ENCODE results near the gene CDON.
"Not testable (repeated sequence)": the region's sequence is repeated elsewhere in the genome, so short reads cannot be mapped to it uniquely, and the experiment has no call there.

Gene CDON

DNA sequence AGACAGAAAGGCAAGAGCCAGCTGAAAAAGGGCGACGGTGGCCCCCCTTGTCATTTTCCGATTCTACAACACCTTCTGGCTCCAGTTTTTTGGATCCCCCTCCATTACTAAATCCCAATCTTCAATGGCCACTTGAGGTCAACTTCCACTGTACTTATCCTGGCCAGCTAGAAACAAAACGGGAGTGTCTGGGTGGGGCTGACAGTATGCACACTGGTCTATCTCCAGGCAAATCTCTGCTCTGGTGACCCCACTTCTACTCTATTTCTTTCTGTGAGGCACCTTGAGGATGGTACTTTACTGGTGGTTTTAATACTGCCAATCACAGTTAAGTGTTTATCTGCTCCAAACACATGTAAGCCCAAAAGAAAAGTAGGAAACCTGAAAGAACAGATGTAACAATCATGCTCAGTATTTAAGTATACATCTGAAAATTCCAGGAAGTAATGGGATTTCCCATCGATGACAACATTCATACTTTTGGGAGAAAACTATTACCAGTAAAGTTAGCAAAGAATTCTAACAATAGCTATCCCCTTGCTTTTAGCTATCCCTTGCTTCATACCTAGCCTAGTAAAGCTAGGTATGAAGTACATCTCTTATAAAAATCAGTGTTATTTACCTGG, 16.0 kb downstream of the CDON start:
- no peak for DNase-seq

DNA sequence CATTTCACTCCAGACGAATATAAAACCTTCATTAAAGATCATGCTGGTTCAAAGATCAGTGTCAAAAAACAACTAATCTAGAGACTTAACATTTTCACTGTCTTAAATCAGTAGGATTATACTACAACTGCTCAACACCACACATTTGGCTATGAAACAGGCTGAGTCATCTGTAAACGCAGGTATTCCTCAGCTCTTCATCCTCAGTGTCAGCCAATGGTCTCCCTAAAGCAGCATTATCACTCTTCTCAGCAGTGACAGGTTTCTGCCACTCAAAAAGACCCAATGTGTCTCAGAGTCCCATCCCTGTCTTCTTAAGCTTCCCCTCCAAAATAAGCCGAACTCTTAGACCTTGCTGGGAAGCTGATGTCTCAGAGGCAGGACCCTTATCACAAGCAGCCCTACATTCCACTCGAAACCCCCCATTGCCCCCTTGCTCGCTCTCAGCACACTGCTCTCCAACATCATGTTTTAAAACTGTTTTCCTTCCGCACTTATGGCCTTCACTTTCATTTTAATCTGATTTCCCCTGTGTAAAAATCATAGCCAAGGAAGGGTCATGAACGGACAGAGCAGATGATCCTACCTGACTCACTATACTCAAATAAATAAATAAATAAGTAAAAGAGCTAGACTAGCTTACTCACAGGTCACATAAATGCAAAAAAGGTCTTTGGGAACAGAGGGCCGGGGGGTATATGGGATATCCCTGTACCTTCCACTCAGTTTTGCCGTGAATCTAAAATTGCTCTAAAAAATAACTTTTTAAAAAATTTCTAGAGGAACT, 23.0 kb downstream of the CDON start:
- no peak for DNase-seq

GRCh38 chr11:126035718-126036117, 26.9 kb downstream of the CDON start:
- no peak for DNase-seq

DNA sequence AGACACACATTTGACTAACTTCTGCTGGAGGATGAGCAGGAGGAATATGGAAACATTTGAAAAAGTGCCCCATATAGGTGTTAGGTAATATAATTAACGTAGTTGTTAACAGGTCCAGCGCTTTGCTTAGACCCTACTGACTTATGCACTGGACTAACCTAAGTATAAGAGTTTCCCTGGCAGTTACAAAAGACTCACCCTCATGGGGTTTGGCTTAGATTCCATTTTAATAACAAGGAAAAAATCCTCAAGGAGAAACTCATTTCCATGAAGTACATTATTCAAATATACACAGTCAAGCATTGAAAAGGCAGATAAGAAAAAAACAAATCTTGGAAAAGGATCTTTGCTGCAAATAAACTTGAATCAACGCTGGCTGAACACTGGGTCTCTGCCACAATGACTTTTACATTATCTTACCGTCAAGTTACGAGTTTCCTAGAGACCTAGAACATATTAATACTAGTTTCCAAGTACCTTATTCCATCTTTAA, 27.7 kb downstream of the CDON start:
- DNase-seq = no peak

DNA sequence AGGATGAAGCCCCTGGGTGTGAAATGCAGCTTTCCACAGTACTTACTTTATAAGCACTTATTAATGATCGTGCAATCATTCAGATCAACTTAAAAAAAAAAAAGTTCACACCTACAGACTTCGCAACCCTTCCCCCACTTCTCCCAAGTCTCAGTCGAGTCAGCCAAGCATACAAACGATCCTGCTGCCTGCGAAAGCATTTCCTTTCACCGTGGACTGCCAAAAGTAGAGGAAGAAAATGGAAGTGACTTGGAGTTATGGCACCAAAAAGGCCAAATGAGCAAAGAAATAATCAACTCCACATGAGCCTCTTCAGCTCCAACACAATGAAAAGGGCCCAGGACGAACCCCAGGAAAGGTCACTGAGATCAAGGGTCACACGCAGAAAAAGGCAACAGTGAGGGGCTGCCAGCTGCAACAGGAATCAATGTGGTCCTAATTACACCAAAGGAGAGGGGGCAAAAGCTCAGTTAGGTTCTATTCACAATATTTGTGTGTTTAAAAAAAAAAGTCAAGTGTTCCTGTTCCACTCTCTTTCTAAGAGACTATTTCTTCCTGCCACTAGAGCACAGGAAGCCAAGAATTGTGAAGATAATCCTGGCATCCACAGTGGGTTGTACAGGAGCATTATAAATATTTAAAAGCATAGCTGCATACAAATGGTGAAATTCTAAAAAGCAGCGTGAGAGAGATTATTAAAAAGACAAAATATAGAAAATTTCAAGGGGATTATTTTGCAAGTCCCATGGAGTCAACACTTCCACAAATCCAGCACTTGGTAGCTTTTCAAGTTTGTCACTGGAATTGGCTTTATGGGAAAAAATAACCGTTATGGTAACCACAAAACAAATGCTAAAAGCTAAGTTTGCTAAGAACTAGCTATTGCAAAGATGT, 28.4 kb downstream of the CDON start:
- DNase-seq = no peak

GRCh38 chr11:126032375-126032774, 30.3 kb downstream of the CDON start:
- no peak for DNase-seq

- DNase-seq = no peak
Measured at GRCh38 chr11:126029805-126030204, 32.9 kb downstream of the CDON start.

GRCh38 chr11:126029237-126029636, 33.4 kb downstream of the CDON start:
- no peak for DNase-seq

DNA sequence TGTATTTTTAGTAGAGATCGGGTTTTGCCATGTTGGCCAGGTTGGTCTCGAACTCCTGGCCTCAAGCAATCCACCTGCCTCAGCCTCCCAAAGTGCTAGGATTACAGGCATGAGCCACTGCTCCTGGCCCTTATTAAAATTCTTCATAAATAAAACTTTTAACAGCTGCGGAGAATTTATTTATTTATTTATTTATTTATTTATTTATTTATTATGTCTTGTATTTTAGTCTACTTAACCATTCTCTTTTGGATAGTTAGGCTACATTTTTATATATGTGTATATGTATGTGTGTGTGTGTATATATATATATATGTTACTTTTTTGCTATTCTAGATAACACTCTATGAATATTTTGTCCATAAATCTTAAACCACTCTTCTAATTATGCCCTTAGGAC, 34.1 kb downstream of the CDON start:
- not testable (repeated sequence) for DNase-seq

- no peak for DNase-seq
Measured at GRCh38 chr11:126026579-126026978, 36.1 kb downstream of the CDON start.

GRCh38 chr11:126025822-126026221, 36.8 kb downstream of the CDON start:
- no peak for DNase-seq

DNA sequence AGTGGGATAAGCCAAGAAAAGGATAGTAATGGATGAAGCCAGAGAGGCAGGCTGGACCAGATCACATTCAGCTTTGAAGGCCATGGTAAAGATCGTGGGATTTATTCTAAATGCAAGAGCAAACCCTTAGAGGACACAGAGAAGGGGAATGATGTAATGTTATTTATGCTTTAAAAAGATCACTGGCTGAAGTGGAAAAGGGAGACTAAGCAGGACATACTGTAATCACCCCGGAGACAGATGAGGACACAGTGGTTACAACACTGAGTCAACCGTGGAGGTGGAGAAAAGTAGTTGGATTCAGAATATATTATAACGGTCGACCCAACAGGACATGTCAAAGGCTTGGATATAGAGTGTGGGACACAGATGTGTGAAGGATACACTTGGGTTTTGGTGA, 38.5 kb downstream of the CDON start:
- no peak for DNase-seq

DNA sequence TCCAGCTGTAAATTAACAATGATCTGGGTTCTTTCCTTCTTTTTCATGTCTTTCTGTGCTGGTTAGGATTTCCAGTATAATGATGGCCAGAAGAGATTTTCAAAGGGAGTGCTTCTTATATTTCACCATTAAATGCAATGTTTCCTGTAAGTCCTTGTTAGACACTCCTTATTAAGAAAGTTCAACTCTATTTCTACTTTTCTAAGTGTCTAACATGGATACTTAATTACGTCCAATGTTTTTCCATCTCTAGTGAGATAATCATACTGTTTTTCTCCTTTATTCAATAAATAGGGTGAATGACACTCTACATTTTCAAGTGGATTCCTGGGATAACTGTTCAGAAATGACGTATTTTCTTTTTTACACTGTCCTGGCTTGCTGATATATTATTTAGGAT, 49.8 kb downstream of the CDON start:
- no peak for DNase-seq

GRCh38 chr11:126011754-126012153, 50.9 kb downstream of the CDON start:
- no peak for DNase-seq

DNA sequence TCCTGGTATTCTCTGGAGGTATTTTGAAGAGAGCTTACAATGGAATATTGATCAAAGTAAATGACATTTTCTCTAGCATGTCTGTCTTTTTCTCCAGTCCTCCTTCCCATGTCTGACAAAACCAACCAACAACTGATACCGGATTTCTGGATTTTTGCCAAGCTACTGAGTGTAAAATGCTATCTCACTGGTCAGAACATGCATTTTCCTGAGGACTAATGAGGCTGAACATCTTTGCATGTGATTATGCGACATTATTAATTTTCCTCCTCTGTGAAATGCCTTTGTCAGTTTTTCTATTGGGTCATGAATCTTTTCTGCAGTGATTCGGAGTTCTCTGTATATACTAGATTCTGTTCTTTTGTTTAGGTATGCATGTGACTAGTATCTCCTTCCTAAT, 51.4 kb downstream of the CDON start:
- DNase-seq = peak; percentile 34

DNA sequence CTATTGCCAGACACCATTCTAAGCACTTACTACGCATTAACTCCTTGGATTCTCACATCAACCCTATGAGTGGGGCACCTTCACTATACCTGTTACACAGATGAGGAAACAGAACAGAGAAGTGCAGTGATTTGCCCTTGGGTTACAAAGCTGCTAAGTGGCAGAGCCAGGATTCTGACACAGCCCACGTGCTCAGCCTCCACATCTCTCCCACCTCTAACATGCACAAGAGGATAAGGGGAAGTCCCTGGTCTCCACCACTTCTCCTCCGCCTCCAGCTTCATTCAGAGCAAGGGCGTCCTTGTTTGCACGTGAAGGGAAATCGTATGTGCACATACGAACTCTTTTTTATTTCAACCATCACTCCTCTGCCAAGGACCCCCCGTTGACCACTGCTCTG, 53.7 kb downstream of the CDON start:
- no peak for DNase-seq

DNA sequence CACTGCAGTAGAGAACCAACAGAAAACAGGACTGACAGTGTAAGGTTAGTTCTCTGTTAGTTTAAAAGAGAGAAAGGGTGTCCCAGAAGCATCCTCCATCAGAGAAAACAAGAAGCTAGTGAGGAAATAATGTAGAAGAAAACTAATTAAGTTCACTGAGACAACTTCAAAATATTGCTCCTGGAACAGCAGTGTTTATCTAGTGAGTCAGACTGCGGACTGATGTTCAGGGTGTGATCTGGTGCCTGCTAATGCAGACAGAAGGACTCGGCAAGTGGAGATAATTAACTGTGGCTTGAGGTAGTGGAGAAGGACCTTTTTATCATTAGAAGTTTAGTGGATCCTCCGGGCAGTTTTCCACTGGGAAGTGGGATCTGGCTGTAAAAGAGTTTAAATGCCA, 55.4 kb downstream of the CDON start:
- DNase-seq = peak; percentile 51

DNA sequence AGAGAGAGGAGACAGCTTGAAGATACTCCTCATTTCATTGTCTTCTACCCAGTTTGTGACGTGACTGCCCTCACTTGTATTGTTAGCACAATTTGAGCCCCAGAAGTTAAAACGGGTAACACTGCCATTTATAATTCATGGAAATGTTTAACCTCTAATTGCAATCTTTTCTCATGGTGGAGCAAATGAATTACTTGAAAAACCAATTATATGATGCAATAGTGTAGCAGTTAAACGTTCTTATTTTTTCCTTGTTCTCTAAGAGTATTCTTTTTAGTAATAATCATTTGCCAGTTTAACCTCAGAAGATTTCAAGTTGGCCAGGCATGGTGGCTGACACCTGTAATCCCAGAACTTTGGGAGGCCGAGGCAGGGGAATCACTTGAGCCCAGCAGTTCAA, 56.6 kb downstream of the CDON start:
- no peak for DNase-seq

DNA sequence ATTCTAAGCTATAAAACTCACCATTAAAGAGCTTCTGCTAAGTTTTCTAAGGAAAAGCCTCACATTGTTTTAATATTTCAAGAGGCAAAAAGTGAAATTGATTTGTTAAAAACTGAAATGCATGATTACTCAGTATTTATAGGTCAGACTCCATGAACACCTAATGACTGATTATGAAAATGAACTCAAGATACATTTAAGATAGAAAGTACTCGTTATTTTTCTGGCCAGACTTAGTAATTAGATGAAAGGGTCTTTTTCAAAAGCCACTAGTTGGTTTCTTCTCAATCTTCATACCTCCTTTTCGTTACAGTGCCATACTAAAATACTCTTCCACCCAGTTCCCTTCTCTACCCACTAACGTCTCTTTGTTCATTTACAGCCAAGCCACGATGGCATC, 60.5 kb downstream of the CDON start:
- no peak for DNase-seq

DNA sequence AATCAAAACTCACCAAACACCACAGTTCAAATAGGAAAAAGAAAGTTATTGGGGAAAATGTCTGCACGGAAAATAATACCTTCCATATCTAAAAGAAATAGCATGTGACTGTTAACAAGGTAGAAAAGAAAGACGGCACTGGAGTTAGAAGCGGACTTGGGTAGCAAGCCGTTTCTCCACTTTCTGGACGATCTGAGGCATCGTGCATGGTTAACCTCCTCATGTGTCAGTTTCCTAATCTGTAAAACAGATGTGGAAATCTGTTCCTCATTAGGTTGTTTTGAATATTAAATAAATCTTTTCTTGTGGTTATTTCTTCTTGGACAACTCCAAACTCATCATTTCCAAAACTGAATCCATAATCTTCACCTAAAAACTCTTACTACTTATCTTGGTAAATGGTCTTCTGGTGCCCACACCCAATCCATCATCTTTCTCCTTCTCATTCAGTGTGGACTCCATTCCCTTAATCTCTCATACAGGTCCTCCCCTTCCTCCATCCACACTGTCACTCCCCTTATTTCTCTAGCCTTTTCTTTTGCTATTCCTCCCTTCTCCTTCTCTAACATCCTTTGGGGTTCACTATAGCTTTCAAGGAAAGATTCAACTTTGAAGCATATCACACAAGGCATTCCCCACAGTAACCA, 63.3 kb downstream of the CDON start:
- DNase-seq = no peak

DNA sequence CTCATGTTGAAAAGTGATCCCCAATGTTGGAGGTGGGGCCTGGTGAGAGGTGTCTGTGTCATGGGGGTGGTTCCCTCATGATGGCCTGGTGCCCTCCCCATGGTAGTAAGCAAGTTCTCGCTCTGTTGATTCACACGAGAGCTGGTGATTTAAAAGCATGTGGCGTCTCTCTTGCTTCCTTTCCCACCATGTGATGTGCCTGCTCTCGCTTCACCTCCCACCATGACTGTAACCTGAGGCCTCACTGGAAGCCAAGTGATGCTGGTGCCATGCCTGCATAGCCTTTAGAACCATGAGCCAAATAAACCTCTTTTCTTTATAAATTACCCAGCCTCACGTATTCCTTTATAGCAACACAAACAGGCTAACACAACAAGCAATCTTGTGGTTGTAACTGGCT, 64.4 kb downstream of the CDON start:
- no peak for DNase-seq

GRCh38 chr11:125995313-125995712, 67.4 kb downstream of the CDON start:
- no peak for DNase-seq

- peak; percentile 19 for DNase-seq
Measured at GRCh38 chr11:125994509-125994908, 68.2 kb downstream of the CDON start.

Data from NCI-H69 (cell line).